HepG2 (cell line): ENCODE data around the gene PLBD1. TPM values are rescaled to one million over a fixed set of nuclear protein-coding genes. Genes with fewer than 3 reads are reported as not detected.

Source experiments
- ATAC-seq: fragments of 200-7000 bp; cut with Tn5 transposase; 3 replicates; pipeline ENCODE4 v1.9.1; 2020; ENCODE audit warnings: mild to moderate bottlenecking, moderate library complexity
- BruUV-seq: library from RNA; stranded (reverse); fragments of 400-500 nt; replicated peaks from 2 replicates; lab custom pipeline; 2021; lab: Mats Ljungman, UMichigan
- CTCF ChIA-PET: fragments of 300-600 bp; formaldehyde crosslinking; extraction: SDS; loops from one replicate; lab custom pipeline; 2021; ENCODE audit warnings: low total read pairs, inconsistent platforms, low intra/inter-chr PET ratio; lab: Yijun Ruan, JAX
- POLR2A ChIA-PET: fragments of 350-600 bp; sonication (Branson Sonifier 250); formaldehyde crosslinking; loops from one replicate; lab custom pipeline; 2020; ENCODE audit warnings: antibody characterized with exemption, inconsistent platforms; lab: Yijun Ruan, JAX
- DNase-seq: peaks from one replicate; pipeline ENCODE4 v3.0.0-alpha.2; 2015; ENCODE audit warnings: low spot score
- FAIRE-seq: peaks from 3 replicates; lab custom pipeline; 2011; peaks lifted over from hg19 to GRCh38; lab: Jason Lieb, UNC
- H2AFZ ChIP-seq: one replicate; pipeline ENCODE4 v1.6.1; 2011; ENCODE audit warnings: low read length, inconsistent platforms
- H3K27ac ChIP-seq: fragments of 300-600 bp; 3 replicates; pipeline ENCODE4 v1.8.0; 2011; ENCODE audit warnings: mixed run types, mild to moderate bottlenecking, mixed read lengths, low read length, inconsistent platforms; ENCODE audit not compliant: insufficient read depth; ENCODE audit errors: extremely low read length
- H3K27me3 ChIP-seq, 2 experiments: fragments of 200-600 bp in 1 of 2; 2 replicates in 1 of 2; 3 replicates in 1 of 2; pipeline versions ENCODE4 v1.6.0 to v1.8.0; 2011; ENCODE audit warnings: low read length in 2 of 2, mild to moderate bottlenecking in 2 of 2, moderate library complexity in 2 of 2, inconsistent platforms in 1 of 2; ENCODE audit not compliant: insufficient read depth in 2 of 2, control insufficient read depth in 1 of 2
- H3K36me3 ChIP-seq, 2 experiments: fragments of 200-600 bp in 1 of 2; replicated peaks in 1 of 2; 2 replicates in 1 of 2; 3 replicates in 1 of 2; pipeline versions ENCODE4 v1.5.1 to v1.8.0; 2011; ENCODE audit warnings: low read length in 2 of 2, inconsistent platforms in 1 of 2; ENCODE audit not compliant: insufficient read depth in 2 of 2, control insufficient read depth in 1 of 2
- H3K4me1 ChIP-seq: 2 replicates; pipeline ENCODE4 v1.5.1; 2012; ENCODE audit warnings: low read length, inconsistent platforms; ENCODE audit not compliant: insufficient read depth
- H3K4me2 ChIP-seq: 2 replicates; pipeline ENCODE4 v1.6.0; 2011; ENCODE audit warnings: low read depth, low read length, inconsistent platforms
- H3K4me3 ChIP-seq, 3 experiments: fragments of 200-600 bp in 1 of 3; sonication (generic), shearing (Covaris generic) in 1 of 3; replicated peaks in 1 of 3; 2 replicates each; pipeline ENCODE4 v1.5.1; 2011 to 2016; ENCODE audit warnings: low read length in 3 of 3, inconsistent platforms in 2 of 3, low read depth in 2 of 3, mild to moderate bottlenecking in 2 of 3, control low read depth in 1 of 3, mixed read lengths in 1 of 3; ENCODE audit not compliant: insufficient read depth in 1 of 3
- H3K79me2 ChIP-seq: one replicate; pipeline ENCODE4 v1.6.1; 2011; ENCODE audit warnings: low read length, inconsistent platforms; ENCODE audit not compliant: insufficient read depth
- H3K9ac ChIP-seq: 2 replicates; pipeline ENCODE4 v1.6.0; 2011; ENCODE audit warnings: mild to moderate bottlenecking, low read depth, low read length, inconsistent platforms; ENCODE audit not compliant: insufficient read depth
- H3K9me3 ChIP-seq: 2 replicates; pipeline ENCODE4 v1.5.1; 2012; ENCODE audit warnings: mild to moderate bottlenecking, low read length
- H4K20me1 ChIP-seq: 2 replicates; pipeline ENCODE4 v1.6.0; 2011; ENCODE audit warnings: inconsistent platforms, mild to moderate bottlenecking, low read length, moderate library complexity; ENCODE audit not compliant: insufficient read depth
- CCAR2 ChIP-seq: fragments of 200-400 bp; formaldehyde crosslinking; optimal IDR thresholded peaks from 2 replicates; pipeline ENCODE3; 2018; ENCODE audit warnings: low read depth, mild to moderate bottlenecking, low read length, moderate library complexity
- RORA ChIP-seq: sonication (generic); formaldehyde crosslinking; IDR thresholded peaks from 2 replicates; pipeline ENCODE4 v1.5.0; 2020; ENCODE audit warnings: mild to moderate bottlenecking, missing genetic modification reagents, moderate library complexity
- SOX6 ChIP-seq, 2 experiments: fragments of 450-650 bp in 1 of 2; sonication (generic) in 1 of 2; formaldehyde crosslinking in 1 of 2; IDR thresholded peaks; 2 replicates each; pipeline versions ENCODE4 v1.4.0 to v1.6.1; 2017 to 2020; ENCODE audit warnings: antibody characterized with exemption in 1 of 2, mild to moderate bottlenecking in 1 of 2, missing genetic modification reagents in 1 of 2
- TP53 ChIP-seq: sonication (generic); formaldehyde crosslinking; conservative IDR thresholded peaks from 2 replicates; pipeline ENCODE4 v1.4.0; 2020; ENCODE audit warnings: missing genetic modification reagents
- ZFP37 ChIP-seq: sonication (generic); formaldehyde crosslinking; IDR thresholded peaks from 2 replicates; pipeline ENCODE4 v1.4.0; 2020; ENCODE audit warnings: missing genetic modification reagents, borderline replicate concordance
- ZNF124 ChIP-seq: sonication (generic); formaldehyde crosslinking; IDR thresholded peaks from 2 replicates; pipeline ENCODE4 v1.4.0; 2020; ENCODE audit warnings: missing genetic modification reagents
- ZNF329 ChIP-seq: sonication (generic); formaldehyde crosslinking; IDR thresholded peaks from 2 replicates; pipeline ENCODE4 v1.9.0; 2021; ENCODE audit warnings: low read depth, mild to moderate bottlenecking, missing genetic modification reagents
- ZNF839 ChIP-seq: sonication (generic); formaldehyde crosslinking; IDR thresholded peaks from 2 replicates; pipeline ENCODE4 v1.4.0; 2020; ENCODE audit warnings: missing genetic modification reagents, mild to moderate bottlenecking, borderline replicate concordance
- ZSCAN29 ChIP-seq: sonication (generic); formaldehyde crosslinking; conservative IDR thresholded peaks from 2 replicates; pipeline ENCODE4 v1.4.0; 2020; ENCODE audit warnings: mild to moderate bottlenecking, missing genetic modification reagents
- WGBS: methylation state at CpG from one replicate; pipeline ENCODE4 v1.1.6; 2017; ENCODE audit warnings: low lambda C conversion rate; 5-methylcytosine and 5-hydroxymethylcytosine counted together
- in situ Hi-C: cut with HindIII; loops from 2 replicates; pipeline ENCODE4 v1.10.0; 2017; ENCODE audit warnings: low pct_unique_long_range_greater_than_20kb; ENCODE audit not compliant: extremely low pct_ligation_motif_present
- intact Hi-C: fragments of 100-400 bp; cut with micrococcal nuclease; formaldehyde crosslinking; loops from one replicate; pipeline ENCODE4 v1.10.0; 2022; ENCODE audit not compliant: unreplicated experiment
- polyA plus RNA-seq, 8 experiments: library from polyadenylated mRNA; depleted of rRNA in 3 of 8; stranded (reverse) in 7 of 8; unstranded in 1 of 8; fragments of >200 nt; fragmentation: Illumina TruSeq in 4 of 8; extraction: Trizol in 4 of 8; gene quantifications; 2 replicates each; pipeline versions ENCODE4 v1.2.1 to v1.2.3, GENCODE V29; 2011 to 2016; ENCODE audit warnings: low read depth in 4 of 8, missing spikeins in 1 of 8, mixed read lengths in 1 of 8; ENCODE audit not compliant: insufficient read depth in 1 of 8
- total RNA-seq, 5 experiments: library from RNA; depleted of rRNA; stranded (reverse); fragments of >200 nt; fragmentation: Illumina TruSeq; extraction: Trizol; gene quantifications; 2 replicates each; pipeline ENCODE4 v1.2.3, GENCODE V29; 2016; ENCODE audit warnings: low read depth in 1 of 5
- TF ChIP-seq, protein P1 (sequence below): sonication (generic); formaldehyde crosslinking; IDR thresholded peaks from 2 replicates; pipeline ENCODE4 v1.4.0; 2020; ENCODE audit warnings: mild to moderate bottlenecking, missing genetic modification reagents
- TF ChIP-seq, protein P2 (sequence below): sonication (generic); formaldehyde crosslinking; IDR thresholded peaks from 2 replicates; pipeline ENCODE4 v1.4.0; 2020; ENCODE audit warnings: mild to moderate bottlenecking, missing genetic modification reagents

PLBD1 gene
- total and polyA plus RNA-seq, 2 of the 13 experiments (the other 11 are each of a cell fraction or from before 2014, with no cell fraction given): not detected

DNA sequence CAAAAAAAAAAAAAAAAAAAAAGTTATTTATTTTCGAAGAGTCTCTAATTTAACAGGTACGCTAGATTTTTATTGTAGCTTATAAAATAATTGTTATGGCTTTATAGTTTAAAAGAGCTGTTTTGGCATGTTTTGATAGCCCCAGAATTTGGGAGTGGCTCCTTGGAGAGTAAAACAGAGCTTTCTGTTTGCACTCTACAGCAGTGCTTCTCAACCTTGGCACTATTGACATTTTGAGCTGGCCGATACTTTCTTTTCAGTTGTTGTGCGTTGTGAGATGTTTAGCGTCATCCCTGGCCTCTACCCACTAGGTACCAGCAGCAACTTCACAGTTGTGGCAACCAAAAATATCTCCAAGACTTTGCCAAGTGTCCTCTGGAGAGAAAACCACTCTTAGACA is 30.6 kb downstream of the PLBD1 start:
- H3K9me3 ChIP-seq: no peaks in the 10 kb centered on the region
- ATAC-seq (no peak), DNase-seq (no peak), FAIRE-seq (no peak)
- POLR2A ChIA-PET: no interaction called here
- H3K27ac ChIP-seq: no peak overlapping the region
- in situ Hi-C loops: no loop called here
- 40% methylated on average over 5 of the region's 5 CpGs for WGBS
- intact Hi-C loops: no loop called here
- no peak overlapping the region for H2AFZ ChIP-seq
- no peak overlapping the region for H3K4me2 ChIP-seq
- no peaks in the 10 kb centered on the region for H3K36me3 ChIP-seq
- no TSS peak for BruUV-seq
- TF ChIP-seq ZNF329 (CRISPR knock-in tag) (no peak), ZNF839 (CRISPR knock-in tag) (no peak), ZFP37 (CRISPR knock-in tag) (no peak), CCAR2 (no peak), ZNF124 (CRISPR knock-in tag) (no peak), SOX6 (IDR thresholded peaks at IDR 0.05) (no peak), SOX6 (CRISPR knock-in tag; IDR thresholded peaks at IDR 0.05) (no peak), RORA (CRISPR knock-in tag) (no peak), ZSCAN29 (CRISPR knock-in tag) (no peak), TP53 (CRISPR knock-in tag) (no peak)
- TF ChIP-seq, protein P1, sequence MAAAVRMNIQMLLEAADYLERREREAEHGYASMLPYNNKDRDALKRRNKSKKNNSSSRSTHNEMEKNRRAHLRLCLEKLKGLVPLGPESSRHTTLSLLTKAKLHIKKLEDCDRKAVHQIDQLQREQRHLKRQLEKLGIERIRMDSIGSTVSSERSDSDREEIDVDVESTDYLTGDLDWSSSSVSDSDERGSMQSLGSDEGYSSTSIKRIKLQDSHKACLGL (CRISPR knock-in tag): no peak
- TF ChIP-seq, protein P2, sequence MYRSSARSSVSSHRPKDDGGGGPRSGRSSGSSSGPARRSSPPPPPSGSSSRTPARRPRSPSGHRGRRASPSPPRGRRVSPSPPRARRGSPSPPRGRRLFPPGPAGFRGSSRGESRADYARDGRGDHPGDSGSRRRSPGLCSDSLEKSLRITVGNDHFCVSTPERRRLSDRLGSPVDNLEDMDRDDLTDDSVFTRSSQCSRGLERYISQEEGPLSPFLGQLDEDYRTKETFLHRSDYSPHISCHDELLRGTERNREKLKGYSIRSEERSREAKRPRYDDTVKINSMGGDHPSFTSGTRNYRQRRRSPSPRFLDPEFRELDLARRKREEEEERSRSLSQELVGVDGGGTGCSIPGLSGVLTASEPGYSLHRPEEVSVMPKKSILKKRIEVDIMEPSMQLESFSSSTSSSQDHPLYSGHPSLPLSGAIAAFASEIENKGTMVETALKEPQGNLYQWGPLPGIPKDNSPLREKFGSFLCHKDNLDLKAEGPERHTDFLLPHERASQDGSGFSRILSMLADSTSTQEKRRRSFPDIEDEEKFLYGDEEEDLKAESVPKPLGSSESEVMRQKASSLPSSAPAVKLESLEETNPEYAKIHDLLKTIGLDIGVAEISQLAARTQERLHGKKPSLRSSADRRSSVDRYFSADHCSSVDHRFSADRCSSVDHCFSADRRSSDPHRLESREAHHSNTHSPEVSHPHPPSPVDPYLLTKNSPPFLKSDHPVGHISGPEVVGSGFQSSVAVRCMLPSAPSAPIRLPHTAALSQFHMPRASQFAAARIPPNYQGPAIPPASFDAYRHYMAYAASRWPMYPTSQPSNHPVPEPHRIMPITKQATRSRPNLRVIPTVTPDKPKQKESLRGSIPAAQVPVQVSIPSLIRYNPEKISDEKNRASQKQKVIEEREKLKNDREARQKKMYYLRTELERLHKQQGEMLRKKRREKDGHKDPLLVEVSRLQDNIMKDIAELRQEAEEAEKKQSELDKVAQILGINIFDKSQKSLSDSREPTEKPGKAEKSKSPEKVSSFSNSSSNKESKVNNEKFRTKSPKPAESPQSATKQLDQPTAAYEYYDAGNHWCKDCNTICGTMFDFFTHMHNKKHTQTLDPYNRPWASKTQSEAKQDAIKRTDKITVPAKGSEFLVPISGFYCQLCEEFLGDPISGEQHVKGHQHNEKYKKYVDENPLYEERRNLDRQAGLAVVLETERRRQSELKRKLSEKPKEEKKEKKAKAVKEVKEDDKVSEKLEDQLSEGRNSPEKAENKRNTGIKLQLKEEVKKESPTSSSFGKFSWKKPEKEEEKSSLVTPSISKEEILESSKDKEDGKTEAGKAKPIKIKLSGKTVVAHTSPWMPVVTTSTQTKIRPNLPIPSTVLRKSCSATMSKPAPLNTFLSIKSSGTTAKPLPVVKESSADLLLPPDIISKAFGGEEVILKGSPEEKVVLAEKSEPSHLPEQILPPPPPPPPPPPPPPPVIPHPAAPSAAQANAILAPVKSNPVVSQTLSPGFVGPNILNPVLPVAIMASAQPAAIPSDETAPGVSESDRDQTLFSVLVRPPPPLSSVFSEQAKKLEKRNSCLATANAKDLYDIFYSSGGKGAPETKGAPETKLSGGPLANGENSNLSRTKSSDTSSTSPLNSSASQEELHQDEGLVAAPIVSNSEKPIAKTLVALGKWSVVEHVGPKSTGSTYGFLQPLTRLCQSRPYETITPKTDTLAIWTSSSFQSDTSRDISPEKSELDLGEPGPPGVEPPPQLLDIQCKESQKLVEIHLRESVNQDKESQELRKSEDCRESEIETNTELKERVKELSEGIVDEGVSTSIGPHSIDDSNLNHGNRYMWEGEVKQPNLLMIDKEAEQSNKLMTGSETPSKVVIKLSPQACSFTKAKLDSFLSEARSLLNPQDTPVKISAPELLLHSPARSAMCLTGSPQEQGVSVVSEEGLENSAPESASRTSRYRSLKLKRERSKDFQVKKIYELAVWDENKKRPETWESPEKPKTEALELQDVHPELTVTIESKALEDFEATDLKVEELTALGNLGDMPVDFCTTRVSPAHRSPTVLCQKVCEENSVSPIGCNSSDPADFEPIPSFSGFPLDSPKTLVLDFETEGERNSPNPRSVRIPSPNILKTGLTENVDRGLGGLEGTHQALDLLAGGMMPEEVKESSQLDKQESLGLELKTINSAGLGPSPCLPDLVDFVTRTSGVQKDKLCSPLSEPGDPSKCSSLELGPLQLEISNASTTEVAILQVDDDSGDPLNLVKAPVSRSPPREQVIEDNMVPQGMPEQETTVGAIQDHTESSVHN (CRISPR knock-in tag): no peak
- no peaks in the 10 kb centered on the region; a peak in 1 of 5 replicates for H3K27me3 ChIP-seq
- no peaks in the 10 kb centered on the region for H3K79me2 ChIP-seq
- CTCF ChIA-PET: no interaction called here
- no peaks in the 10 kb centered on the region for H3K4me1 ChIP-seq
- H3K4me3 ChIP-seq: no peak overlapping the region
- H3K9ac ChIP-seq: no peak overlapping the region
- H4K20me1 ChIP-seq: no peaks in the 10 kb centered on the region
